GM23248 (cell line): Measurements from ENCODE around the gene ADAM12.

ENCODE experiments used
- EZH2 ChIP-seq: fragments of 200-600 bp; sonication (generic); IDR thresholded peaks from 2 replicates; pipeline ENCODE4 v1.6.1; 2018; ENCODE audit warnings: antibody characterized with exemption, mild to moderate bottlenecking; ENCODE audit not compliant: insufficient read depth, poor library complexity, severe bottlenecking
- EZH2phosphoT487 ChIP-seq: fragments of 200-600 bp; sonication (generic); IDR thresholded peaks from 2 replicates; pipeline ENCODE4 v1.6.1; 2018; ENCODE audit warnings: antibody characterized with exemption, moderate library complexity, mild to moderate bottlenecking, low read depth; ENCODE audit not compliant: insufficient read depth

- TF ChIP-seq EZH2 (no peak), EZH2phosphoT487 (no peak)
These were observed 70.5 kb downstream of the ADAM12 start for GRCh38 chr10:126317751-126318150.
